ENCODE results near the gene ADGRA1.

GRCh38 chr10:133107442-133107841, 19.7 kb downstream of the ADGRA1 start:
- TF ChIP-seq CTCF (IDR thresholded peaks at IDR 0.05 in 2 of 3, conservative IDR thresholded peaks at IDR 0.05 in 1 of 3; ENCODE audit: control insufficient read depth in 2 of 3, extremely low read depth in 1 of 3, insufficient read depth in 1 of 3, low read depth in 3 of 3, low read length in 3 of 3) (no peak), EZH2 (IDR thresholded peaks at IDR 0.05; ENCODE audit: borderline replicate concordance, control insufficient read depth, low read depth, low read length) (no peak), JUND (IDR thresholded peaks at IDR 0.05; ENCODE audit: low read depth, low read length) (no peak)
